ENCODE data around the gene H1-8.

The H1-8 gene

GRCh38 chr3:129596194-129597086 is 53.5 kb downstream of the H1-8 start:
- DNase-seq = no peak

GRCh38 chr3:129597087-129597999 is 54.4 kb downstream of the H1-8 start:
- no peak for DNase-seq

GRCh38 chr3:129598000-129598381 is 55.0 kb downstream of the H1-8 start:
- no peak for DNase-seq

GRCh38 chr3:129598484-129598883 is 55.5 kb downstream of the H1-8 start:
- DNase-seq = no peak

- DNase-seq = no peak
Observed at GRCh38 chr3:129599073-129599472, 56.1 kb downstream of the H1-8 start.

- DNase-seq = no peak
Observed at GRCh38 chr3:129599607-129600006, 56.6 kb downstream of the H1-8 start.

GRCh38 chr3:129600348-129600747 is 57.4 kb downstream of the H1-8 start:
- DNase-seq = no peak

Data from activated naive CD4-positive, alpha-beta T cell treated with anti-CD3 and anti-CD28 coated beads, Interleukin-2, amount 50 U/mL, for 16 hours (primary cell).